Limb (tissue), 2 donors: Measurements from ENCODE around the gene LRRC57.
A peak's percentile ranks its signal among the peaks of the same experiment; 100 is the strongest.

ENCODE experiments used
- DNase-seq, 2 donors: peaks; one replicate each; pipeline ENCODE4 v3.0.0-alpha.2; 2016; ENCODE audit errors: extremely low spot score in 2 of 2

LRRC57 gene

DNA sequence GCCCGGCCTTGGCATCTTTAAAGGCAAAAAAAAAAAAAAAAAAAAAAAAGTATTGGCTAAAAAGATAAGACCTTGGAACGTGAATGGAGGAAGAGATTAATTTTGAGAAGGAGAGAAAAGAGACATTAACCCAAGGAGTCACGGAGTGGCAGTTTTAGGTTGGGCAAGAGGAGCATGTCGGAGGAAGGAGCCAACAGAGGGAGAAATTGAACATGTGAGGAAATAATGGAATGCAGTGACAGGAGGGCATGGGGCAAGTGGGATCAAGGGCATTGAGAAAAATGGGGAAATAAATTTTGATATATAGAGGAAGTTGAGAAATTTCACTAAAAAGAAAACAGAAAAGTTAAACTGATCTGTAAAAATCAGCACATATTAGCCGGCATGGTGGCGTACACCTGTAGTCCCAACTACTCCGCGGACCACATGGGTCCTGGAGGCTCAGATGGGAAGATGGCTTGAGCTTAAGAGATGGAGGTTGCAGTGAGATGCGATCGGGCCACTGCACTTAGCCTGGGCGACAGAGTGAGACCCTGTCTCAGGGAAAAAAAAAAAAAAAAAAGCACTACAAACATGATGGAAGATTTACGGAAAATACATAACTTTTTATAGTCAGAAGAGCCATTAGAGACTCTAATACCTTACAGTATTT, 1.3 kb upstream of the LRRC57 start:
- no peak for DNase-seq

DNA sequence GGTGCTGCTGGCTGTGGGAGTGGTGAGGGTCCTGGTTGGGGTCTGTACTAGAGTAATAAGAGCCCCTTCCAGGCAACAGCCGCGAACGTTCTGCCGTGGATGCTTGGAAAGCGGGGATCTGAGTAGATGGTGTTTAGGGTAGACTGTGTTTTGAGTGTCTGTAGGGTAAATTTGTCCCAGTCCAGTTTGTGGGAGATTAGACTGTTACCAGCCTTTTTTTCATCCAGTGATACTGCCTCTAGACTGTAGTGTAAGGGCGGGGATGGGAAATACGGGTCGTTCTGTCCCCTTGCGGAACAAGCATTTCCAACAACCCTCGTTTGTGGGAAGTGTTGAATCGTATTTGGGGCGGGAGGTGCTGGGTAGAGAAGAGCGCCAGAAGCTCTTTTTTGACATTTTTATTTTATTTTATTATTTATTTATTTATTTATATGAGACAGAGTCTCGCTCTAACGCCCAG, 469 bp upstream of the LRRC57 start:
- peak in 1 of 2 donors; percentile 54 for DNase-seq

DNA sequence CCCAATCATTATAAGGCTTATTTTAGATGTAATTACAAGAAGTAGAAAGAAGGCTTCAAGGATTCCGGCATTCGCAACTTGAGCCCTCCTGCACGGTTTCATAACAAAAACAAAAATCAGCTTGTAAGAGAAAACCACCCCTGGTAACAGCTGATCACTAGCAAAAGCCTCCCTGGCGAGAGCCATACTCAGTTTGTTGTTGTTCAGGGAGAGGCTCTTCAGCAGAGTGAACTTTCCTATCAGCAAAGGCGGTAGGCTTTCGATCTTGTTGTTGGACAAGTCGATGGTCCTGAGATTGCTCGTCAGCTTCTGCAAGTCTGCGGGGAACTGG, 710 bp downstream of the LRRC57 start:
- no peak for DNase-seq

DNA sequence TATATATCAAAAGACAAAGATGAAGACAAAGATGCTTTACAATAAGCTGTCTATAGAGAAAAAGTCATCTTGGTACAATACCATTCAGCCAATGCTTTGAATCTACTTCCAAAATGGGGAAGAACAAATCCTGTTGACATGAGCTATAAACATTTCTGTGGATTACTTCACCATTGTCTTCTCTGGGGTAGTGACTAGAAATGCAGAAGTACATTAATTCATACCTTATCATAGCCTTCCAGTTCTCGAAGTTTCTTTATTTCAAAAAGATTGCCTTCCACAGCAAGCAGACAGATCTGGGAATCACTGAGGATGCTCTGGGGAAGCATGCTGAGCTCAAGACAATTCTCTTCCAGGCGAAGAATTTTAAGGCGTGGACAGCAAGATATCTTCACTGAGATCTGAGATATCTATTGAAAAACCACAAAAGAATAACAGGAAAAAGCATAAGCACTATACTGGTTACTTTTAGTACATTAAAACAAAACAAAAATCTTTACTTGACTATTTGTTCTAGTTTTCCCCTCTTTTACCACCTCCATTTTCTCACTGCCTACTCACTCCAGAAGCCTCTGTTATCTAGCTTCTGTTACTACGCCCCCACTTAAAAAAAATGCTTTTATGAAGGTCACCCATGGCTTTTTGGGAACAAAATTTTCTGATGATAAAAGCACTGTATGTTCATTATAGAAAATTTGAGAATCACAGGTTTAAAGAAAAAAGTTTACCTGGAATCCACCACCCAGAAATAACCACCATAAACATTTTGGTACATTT, 3.6 kb downstream of the LRRC57 start:
- no peak for DNase-seq

DNA sequence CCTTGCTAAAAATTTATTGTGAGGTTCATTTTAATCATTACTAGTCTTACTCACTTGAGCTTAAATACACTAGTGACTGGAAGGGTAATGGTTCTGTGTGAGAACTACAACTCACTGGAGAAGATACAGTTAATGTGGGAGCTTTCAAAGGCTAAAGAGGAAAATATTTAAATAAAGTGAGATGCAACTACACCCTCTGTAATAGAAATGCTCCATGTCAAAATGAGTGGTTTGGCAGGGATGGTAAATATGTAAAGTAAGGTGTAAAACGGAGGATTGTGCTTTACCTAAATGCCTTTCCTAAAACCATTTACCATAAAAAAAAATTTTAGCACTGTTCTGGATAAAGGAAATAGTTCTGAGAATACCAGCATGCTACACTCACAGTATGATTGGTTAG, 15.3 kb downstream of the LRRC57 start:
- no peak for DNase-seq

DNA sequence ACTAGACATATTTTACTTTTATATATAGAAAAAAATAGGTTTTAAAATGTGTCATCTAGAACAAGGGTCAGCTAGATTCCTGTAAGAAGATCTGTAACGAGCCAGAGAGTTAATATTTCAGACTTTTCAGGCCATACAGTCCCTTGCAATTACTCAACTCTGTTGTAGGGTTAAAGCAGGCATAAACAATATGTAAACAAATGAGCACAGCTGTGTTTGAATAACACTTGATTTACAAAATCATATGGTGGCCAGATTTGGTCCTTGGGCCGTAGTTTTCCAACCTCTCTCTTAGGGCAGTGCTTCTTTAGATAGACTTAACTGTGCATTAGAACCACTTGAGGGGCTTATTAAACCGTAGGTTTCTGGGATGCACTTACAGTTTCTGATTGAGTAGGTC, 19.6 kb downstream of the LRRC57 start:
- DNase-seq = no peak

DNA sequence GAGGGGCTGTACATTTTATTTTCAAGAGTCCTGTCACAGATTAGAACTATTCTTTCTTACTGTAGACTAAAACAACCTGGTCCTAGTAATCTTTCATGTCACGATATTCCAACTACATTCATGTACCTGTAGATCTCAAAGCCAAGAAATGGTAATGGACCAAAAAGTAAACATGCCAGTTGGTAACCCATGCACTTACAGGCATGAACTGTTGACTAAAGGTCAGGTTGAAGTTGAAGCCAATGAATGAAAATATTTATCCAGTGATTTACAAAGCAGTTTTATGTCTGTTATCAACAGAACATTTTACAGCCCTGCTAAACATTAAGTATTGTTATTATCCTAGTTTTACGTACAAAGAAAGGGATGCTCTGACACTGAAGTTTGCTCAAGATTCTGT, 25.3 kb downstream of the LRRC57 start:
- DNase-seq = no peak

DNA sequence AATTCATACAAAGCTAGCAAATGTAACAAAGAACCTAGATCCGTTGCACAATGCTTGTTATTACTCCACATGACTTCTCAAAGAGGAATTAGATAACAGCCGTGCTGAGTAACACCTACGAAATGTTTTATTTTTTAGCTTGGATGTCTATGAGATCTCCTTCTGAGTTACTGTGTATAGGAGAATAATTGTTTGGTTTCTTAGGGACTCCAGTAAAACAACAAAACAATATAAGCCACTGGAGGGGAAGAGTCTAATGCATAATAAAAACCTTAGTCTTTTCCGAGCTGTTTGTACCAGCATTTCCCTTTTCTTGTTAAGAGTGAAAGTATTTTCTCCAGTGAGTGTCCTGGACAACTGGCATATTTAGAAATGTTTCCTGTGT, 37.6 kb downstream of the LRRC57 start:
- DNase-seq = no peak

DNA sequence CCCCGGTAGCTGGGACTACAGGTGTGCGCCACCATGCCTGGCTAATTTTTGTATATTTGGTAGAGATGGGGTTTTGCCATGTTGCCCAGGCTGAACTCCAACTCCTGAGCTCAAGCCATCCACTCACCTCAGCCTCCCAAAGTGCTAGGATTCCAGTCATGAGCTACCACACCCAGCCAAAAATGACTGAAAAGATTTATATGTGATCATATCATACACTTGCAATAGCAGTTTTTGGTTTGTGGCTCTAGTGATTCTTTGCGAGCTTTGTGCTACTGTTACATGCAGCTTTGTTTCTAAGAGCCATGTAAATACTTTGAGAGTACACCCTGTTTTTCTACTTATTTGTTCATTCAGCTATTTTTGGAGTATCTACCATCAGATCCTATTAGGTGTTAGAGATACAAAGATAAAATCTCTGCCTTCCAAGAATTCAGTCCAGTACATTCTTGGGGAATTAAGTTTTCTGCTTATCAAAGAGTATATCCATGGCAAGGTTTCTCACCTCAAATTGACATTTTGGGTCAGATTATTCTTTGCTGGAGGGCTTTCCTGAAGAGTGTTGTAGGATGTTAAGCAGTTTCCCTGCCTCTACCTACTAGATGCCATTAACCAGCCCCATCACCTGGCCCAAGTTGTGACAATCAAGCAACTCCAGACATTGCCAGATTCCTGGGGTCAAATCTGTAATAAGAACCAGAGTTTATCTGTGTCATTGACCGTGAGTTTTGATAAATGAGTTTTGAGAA, 38.2 kb downstream of the LRRC57 start:
- DNase-seq = no peak

DNA sequence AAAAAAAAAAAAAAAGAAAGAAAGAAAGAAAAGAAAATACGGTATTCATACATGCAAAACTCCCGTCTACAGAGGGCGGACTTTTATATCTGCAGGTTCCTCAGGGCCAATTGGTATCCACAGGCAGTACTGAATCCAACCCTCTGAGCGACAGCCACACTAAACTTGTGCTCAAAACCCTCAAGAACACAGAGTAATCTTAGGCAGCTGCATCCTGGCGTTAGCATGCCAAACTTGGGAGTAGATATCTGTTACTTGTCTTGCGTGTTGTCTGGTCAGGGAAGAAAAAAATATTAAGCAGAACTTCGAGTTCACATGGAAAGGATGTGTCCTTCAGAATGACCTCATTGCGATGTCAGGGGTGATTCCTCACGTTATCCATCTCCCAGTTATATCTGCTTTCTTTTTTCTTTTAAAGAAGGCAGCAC, 40.3 kb downstream of the LRRC57 start:
- no peak for DNase-seq

DNA sequence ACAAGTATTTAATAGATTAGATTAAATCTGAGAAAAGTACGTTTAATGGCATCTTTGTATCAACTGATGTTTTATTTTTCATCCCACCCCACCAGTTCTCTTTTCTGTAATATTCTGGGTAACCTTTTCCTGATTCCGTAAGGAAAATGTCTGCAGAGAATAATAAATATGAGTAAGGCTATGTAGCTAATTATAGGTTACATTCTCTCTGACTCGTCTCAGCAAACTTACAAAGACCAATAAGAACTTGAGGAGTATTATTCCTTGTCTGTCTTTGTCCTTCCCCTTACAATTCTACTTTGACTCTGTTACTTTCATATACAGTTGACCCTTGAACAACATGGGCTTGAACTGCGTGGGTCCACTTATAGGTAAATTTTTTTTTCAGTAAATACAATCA, 41.1 kb downstream of the LRRC57 start:
- no peak for DNase-seq

DNA sequence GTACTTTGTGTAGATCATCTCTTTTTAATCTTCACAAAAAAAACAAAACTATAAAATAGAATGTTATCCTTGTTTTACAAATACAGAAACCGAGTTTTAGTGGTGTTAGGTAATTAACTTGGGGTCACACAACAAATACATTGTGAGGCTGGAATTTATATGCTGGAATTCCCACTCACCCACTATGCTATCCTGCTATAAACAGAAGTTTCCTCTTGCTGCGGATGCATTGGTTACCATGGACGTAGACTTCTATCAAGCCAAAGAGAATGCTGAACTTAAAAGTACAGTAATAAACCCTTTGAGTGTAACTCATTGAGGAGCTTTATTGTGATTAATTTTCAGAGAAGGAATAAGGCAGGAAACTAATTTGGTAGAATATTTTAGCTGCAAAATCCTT, 44.0 kb downstream of the LRRC57 start:
- no peak for DNase-seq

DNA sequence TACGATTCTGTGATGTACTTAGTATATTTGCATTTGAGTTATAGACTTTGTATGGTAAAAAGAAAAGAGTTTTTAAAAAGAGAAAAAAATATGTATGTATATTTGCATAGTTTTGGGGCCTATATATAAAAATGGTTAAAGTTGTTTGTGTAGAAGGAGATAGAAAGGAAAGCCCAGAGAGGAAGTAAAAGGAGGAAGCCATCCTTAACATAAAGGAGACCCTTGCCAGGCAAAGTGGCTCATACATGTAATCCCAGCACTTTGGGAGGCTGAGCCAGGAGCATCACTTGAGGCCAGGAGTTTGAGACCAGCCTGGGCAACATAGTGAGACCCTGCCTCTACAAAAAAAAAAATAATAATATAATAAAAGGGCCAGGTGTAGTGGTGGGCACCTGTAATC, 44.8 kb downstream of the LRRC57 start:
- DNase-seq = no peak

DNA sequence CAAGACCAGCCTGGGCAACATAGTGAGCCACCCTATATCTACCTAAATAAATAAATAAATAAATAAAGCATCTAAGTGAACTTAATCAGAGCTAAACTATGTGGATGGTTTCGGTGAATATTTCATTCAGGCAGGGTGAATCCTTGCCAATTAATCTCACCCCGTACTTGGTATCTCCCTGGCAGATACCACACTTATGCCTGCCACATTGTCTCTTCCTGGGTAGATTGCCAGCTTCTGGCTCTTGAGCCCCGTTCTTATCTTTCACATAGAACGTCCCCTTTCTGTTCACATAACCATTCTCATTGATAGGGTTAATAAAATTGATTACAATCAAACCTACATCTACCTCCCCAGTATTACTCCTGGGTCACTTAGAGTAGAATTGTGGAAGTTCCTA, 46.1 kb downstream of the LRRC57 start:
- DNase-seq = no peak

DNA sequence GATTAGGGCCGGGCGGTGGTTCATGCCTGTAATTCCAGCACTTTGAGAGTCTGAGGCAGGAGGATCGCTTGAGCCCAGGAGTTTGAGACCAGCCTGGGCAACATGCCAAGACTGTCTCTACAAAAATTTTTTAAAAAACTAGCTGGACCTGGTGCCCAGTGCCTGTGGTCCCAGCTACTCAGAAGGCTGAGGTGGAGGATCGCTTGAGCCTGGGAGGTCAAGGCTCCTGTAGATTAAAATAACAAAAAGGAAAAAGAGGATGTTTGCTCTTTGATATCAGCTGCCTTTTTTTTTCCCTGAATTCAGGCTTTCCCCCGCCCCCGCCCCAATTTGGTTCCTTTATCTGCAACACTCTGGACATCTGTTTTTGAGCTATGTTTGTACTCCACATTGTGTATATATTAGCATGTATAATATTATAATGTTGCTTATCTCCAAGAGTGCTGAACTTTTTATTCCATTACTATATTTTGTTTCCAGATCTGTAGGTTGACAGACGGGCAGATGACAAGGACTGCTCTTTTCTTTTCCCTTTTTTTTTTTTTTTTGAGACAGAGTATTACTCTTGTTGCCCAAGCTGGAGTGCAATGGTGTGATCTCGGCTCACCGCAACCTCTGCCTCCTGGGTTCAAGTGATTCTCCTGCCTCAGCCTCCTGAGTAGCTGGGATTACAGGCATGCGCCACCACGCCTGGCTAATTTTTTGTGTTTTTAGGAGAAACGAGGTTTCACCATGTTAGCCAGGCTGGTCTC, 48.6 kb downstream of the LRRC57 start:
- DNase-seq = no peak

DNA sequence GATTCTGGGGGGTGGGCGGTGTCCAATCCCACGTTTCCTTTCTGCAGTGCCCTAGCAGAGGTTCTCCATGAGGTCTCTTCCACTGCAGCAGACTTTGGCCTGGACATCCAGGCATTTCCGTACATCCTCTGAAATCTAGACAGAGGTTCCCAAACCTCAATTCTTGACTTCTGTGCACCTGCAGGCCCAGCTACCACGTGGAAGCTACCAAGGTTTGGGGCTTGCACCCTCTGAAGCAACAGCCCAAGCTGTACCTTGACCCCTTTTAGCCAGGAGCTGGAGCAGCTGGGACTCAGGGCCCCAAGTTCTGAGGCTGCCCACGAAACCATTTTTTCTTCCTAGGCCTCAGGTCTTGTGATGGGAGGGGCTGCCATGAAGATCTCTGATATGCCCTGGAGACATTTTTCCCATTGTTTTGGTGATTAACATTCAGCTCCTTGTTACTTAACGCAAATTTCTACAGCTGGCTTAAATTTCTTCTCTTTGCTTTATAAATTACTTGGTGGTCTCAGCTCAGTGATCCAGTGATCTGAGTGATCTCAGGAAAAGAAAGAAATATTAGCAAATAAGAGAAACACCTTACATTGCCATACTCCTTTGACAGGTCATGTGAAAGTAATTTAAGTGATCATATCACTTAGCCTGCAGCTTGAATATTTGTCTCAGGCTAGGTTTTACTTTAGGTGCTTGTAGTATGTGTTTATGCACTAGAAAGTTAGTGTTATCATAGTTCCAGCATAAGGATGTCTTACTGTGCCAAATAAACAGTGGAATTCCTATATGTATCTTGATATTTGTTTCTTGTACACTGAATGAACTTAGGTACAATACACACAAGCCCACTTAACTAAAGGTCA, 50.2 kb downstream of the LRRC57 start:
- no peak for DNase-seq

DNA sequence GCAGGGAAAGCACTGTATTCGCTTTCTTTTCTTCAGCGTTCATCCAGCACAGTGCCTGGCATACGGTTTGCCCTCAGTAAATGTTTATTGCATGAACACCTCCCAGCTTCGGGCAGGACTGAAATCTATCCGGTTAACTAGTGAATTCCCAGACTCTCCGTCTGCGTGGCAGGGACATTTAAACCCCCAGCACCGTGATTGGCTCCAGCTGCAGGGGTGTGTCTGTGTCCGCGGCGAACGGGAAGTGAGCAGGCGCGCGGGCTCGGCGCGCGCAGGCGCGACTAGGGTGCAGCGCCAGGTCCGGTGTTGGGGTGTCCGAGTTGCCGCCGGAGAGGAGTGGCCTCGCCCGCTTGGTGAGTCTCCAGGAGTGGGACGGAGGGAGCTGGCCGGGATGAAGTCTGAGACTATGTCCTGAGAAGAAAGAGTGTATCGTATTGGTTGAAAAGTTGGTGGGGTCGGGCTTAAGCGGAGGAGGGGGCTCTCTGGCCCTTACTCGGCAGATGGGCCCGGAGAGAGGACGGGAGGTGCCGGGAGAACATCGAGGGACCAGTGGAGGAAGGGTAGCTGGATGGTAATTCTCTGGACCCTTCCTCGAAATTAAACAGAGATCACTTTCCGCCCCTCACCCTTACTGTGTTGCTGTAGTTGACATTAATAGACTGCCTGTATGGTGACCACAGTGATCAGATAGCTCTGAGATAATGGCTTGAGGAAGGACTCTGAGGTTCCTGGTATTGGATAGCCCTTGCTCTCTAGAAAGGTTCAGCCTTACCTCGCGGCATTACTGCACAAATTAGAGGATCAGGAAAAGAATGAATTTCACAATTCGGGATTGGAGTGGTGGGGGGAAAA, 53.0 kb downstream of the LRRC57 start, which contains the start of gene SNAP23:
TSS of gene SNAP23 (plus strand) at position 274 of the 852 bp plus-strand sequence. CDS start 16,213 bp downstream, outside the sequence.
- peak; percentile 93 to 94 for DNase-seq

DNA sequence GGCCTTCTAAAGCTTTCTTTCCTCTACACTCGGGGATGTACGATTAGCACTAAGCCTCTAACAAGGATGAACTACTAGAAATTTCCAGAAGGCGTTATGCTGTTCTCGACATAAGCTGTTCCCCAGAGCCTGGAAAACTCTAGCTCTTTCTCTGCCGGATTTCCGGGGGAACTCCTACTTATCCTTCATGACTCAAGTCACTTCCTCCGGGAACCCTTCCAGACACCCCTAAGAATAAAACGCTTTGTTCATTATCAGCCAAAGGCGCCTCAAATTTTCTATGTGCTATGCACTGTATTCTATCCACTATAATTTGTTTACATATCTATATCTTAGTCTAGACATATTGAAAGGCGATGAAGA, 53.6 kb downstream of the LRRC57 start:
- peak in 1 of 2 donors; percentile 34 for DNase-seq

DNA sequence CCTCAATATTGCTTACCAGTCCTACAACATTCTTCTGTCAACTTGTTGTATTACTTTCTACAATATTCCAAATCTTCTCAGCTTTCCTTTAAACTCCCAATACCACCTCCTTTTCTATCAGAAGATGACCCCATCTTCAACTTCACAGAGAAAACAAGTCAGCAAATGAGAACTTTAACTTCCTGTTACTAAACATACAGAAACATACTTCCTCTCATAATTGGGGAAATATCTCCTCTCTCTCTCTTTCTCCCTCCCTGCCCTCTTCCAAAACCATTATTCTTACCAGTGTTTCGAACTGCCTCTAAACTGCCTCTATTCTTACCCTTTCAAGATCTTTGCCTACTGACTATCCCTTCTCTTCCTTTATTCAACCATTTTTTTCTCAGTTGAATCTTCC, 54.9 kb downstream of the LRRC57 start:
- DNase-seq = no peak
